PFSK-1 (cell line): ENCODE measurements around the gene CCRL2.

Experiments
- POLR2AphosphoS5 ChIP-seq: IDR thresholded peaks from 2 replicates; pipeline ENCODE4 v1.6.1; 2012; ENCODE audit warnings: low read depth, mild to moderate bottlenecking, control low read depth, low read length, moderate library complexity
- REST ChIP-seq, 2 experiments: IDR thresholded peaks; 2 replicates each; pipeline versions ENCODE4 v1.6.1 to v1.8.0; 2011 to 2012; ENCODE audit warnings: low read depth in 2 of 2, low read length in 2 of 2, control low read depth in 1 of 2, inconsistent platforms in 1 of 2, mild to moderate bottlenecking in 1 of 2, moderate library complexity in 1 of 2; ENCODE audit not compliant: insufficient read depth in 1 of 2

GRCh38 chr3:46375218-46375617 lies 31.8 kb upstream of the CCRL2 start:
- TF ChIP-seq REST (IDR thresholded peaks at IDR 0.05; ENCODE audit: insufficient read depth in 1 of 2, low read depth in 2 of 2, low read length in 2 of 2) (no peak), POLR2AphosphoS5 (no peak)
